ENCODE data around the gene ATP8B4. TPM values are rescaled to one million over a fixed set of nuclear protein-coding genes. Genes with fewer than 3 reads are reported as not detected.

ATP8B4 gene, protein sequence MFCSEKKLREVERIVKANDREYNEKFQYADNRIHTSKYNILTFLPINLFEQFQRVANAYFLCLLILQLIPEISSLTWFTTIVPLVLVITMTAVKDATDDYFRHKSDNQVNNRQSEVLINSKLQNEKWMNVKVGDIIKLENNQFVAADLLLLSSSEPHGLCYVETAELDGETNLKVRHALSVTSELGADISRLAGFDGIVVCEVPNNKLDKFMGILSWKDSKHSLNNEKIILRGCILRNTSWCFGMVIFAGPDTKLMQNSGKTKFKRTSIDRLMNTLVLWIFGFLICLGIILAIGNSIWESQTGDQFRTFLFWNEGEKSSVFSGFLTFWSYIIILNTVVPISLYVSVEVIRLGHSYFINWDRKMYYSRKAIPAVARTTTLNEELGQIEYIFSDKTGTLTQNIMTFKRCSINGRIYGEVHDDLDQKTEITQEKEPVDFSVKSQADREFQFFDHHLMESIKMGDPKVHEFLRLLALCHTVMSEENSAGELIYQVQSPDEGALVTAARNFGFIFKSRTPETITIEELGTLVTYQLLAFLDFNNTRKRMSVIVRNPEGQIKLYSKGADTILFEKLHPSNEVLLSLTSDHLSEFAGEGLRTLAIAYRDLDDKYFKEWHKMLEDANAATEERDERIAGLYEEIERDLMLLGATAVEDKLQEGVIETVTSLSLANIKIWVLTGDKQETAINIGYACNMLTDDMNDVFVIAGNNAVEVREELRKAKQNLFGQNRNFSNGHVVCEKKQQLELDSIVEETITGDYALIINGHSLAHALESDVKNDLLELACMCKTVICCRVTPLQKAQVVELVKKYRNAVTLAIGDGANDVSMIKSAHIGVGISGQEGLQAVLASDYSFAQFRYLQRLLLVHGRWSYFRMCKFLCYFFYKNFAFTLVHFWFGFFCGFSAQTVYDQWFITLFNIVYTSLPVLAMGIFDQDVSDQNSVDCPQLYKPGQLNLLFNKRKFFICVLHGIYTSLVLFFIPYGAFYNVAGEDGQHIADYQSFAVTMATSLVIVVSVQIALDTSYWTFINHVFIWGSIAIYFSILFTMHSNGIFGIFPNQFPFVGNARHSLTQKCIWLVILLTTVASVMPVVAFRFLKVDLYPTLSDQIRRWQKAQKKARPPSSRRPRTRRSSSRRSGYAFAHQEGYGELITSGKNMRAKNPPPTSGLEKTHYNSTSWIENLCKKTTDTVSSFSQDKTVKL
- 2.8 TPM for total RNA-seq
- polyA plus RNA-seq, result not detected

GRCh38 chr15:50119063-50120040 is at the start of gene ATP8B4:
TSS of gene ATP8B4 (minus strand) at chr15:50119233. CDS start at chr15:50106966, 12,267 bp downstream.
- DNase-seq (peak in 1 of 3 donors; percentile 7), ATAC-seq (ENCODE audit: low read depth in 2 of 2) (no peak)
- H3K9me3 Mint-ChIP-seq, result peaks cover 3 to 10% (median 4%) of the 10 kb centered on the region in 7 donors
- H3K27me3 ChIP-seq (ENCODE audit: control insufficient read depth, insufficient read depth, low read length), result peaks cover 5% of the 10 kb centered on the region
- H3K4me1 Mint-ChIP-seq, result no peaks in the 10 kb centered on the region
- H3K4me3 Mint-ChIP-seq, result no peak within 1 kb of the TSS
- no peak within 1 kb of the TSS for H3K4me3 ChIP-seq (ENCODE audit: low read depth, low read length)
- H3K27ac Mint-ChIP-seq, result no peak within 1 kb of the TSS
- no peak within 1 kb of the TSS for H3K27ac ChIP-seq (ENCODE audit: insufficient read depth, low read length, poor library complexity, severe bottlenecking)
- H3K4me1 ChIP-seq (ENCODE audit: control insufficient read depth, insufficient read depth, low read length, poor library complexity, severe bottlenecking), result no peaks in the 10 kb centered on the region
- H3K9me3 ChIP-seq (ENCODE audit: control insufficient read depth in 2 of 2, low read length in 2 of 2), result peaks cover 0 to 3% of the 10 kb centered on the region in 2 experiments
- peaks cover 4% of the 10 kb centered on the region for H3K36me3 Mint-ChIP-seq
- H3K27me3 Mint-ChIP-seq, result peaks cover 22% of the 10 kb centered on the region
- no peaks in the 10 kb centered on the region for H3K36me3 ChIP-seq (ENCODE audit: control insufficient read depth, insufficient read depth, low read length)

- Mint-ChIP-seq H3K27me3 (peaks cover 53% of the 10 kb centered on the region), H3K4me1 (no peaks in the 10 kb centered on the region), H3K27ac (no peak overlapping the region), H3K4me3 (no peak overlapping the region), H3K9me3 (peaks cover 0 to 6% (median 2%) of the 10 kb centered on the region in 7 donors), H3K36me3 (no peaks in the 10 kb centered on the region)
- H3K36me3 ChIP-seq (ENCODE audit: control insufficient read depth, insufficient read depth, low read length), result no peaks in the 10 kb centered on the region
- no peak overlapping the region for H3K4me3 ChIP-seq (ENCODE audit: low read depth, low read length)
- H3K27ac ChIP-seq (ENCODE audit: insufficient read depth, low read length, poor library complexity, severe bottlenecking), result no peak overlapping the region
- H3K4me1 ChIP-seq (ENCODE audit: control insufficient read depth, insufficient read depth, low read length, poor library complexity, severe bottlenecking), result no peaks in the 10 kb centered on the region
- ATAC-seq (ENCODE audit: low read depth in 2 of 2) (no peak), DNase-seq (no peak)
- H3K9me3 ChIP-seq (ENCODE audit: control insufficient read depth in 2 of 2, low read length in 2 of 2), result no peaks in the 10 kb centered on the region
- H3K27me3 ChIP-seq (ENCODE audit: control insufficient read depth, insufficient read depth, low read length), result peaks cover 6% of the 10 kb centered on the region
Observed at GRCh38 chr15:50168379-50168778, 49.3 kb upstream of the ATP8B4 start.

DNA sequence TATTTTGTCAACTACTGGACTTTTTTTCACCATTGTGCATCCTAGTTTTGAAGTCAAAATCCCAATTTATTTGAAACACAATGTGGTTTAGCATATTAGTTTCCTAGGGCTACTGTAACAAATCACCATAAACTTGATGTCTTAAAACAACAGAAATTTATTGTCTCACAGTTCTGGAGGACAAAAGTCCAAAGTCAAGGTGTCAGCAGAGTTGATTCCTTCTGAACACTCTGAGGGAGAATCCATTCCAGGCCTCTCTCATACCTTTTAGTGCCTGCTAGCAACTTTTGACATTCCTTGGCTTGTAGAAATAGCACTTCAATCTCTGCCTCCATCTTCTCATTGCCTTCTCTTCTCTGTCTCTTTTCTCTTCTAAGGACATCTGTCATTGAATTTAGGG is 48.1 kb upstream of the ATP8B4 start:
- Histone ChIP-seq H3K27ac (ENCODE audit: insufficient read depth, low read length, poor library complexity, severe bottlenecking) (no peak overlapping the region), H3K27me3 (ENCODE audit: control insufficient read depth, insufficient read depth, low read length) (peaks cover 6% of the 10 kb centered on the region), H3K4me3 (ENCODE audit: low read depth, low read length) (no peak overlapping the region), H3K4me1 (ENCODE audit: control insufficient read depth, insufficient read depth, low read length, poor library complexity, severe bottlenecking) (no peaks in the 10 kb centered on the region), H3K9me3 (ENCODE audit: control insufficient read depth in 2 of 2, low read length in 2 of 2) (no peaks in the 10 kb centered on the region), H3K36me3 (ENCODE audit: control insufficient read depth, insufficient read depth, low read length) (no peaks in the 10 kb centered on the region)
- no peaks in the 10 kb centered on the region for H3K4me1 Mint-ChIP-seq
- peaks cover 57% of the 10 kb centered on the region for H3K27me3 Mint-ChIP-seq
- H3K4me3 Mint-ChIP-seq, result no peak overlapping the region
- no peak for ATAC-seq (ENCODE audit: low read depth in 2 of 2)
- peaks cover 0 to 6% (median 2%) of the 10 kb centered on the region in 7 donors for H3K9me3 Mint-ChIP-seq
- H3K27ac Mint-ChIP-seq, result no peak overlapping the region
- no peaks in the 10 kb centered on the region for H3K36me3 Mint-ChIP-seq
- DNase-seq, result no peak

- ATAC-seq (ENCODE audit: low read depth in 2 of 2) (no peak), DNase-seq (no peak)
- Histone ChIP-seq H3K9me3 (ENCODE audit: control insufficient read depth in 2 of 2, low read length in 2 of 2) (no peaks in the 10 kb centered on the region), H3K4me1 (ENCODE audit: control insufficient read depth, insufficient read depth, low read length, poor library complexity, severe bottlenecking) (no peaks in the 10 kb centered on the region), H3K27ac (ENCODE audit: insufficient read depth, low read length, poor library complexity, severe bottlenecking) (no peak overlapping the region), H3K27me3 (ENCODE audit: control insufficient read depth, insufficient read depth, low read length) (peaks cover 6% of the 10 kb centered on the region), H3K36me3 (ENCODE audit: control insufficient read depth, insufficient read depth, low read length) (no peaks in the 10 kb centered on the region), H3K4me3 (ENCODE audit: low read depth, low read length) (no peak overlapping the region)
- Mint-ChIP-seq H3K4me1 (no peaks in the 10 kb centered on the region), H3K27ac (no peak overlapping the region), H3K9me3 (peaks cover 0 to 4% (median 1%) of the 10 kb centered on the region in 7 donors), H3K4me3 (no peak overlapping the region), H3K36me3 (no peaks in the 10 kb centered on the region), H3K27me3 (peaks cover 51% of the 10 kb centered on the region)
Observed at GRCh38 chr15:50166216-50166615, 47.2 kb upstream of the ATP8B4 start.

DNA sequence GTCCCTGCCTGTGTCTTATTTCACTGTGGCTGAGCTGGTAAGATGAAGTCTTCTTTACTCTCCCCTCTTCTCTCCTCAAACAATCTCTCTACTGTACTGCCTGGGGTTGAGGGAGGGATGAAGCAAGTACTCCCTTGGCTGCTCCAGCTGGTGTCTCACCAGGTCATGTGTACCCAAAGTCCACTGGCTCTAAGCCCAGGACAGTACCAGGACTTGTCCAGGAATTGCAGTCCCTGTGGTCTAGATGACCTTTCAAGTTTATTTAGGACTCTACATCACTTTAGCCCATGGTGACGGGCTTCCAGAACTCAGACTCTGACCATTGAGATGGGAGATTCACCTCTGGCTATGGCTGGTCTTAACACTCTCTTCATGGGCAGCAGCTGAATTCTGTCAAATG is 45.4 kb upstream of the ATP8B4 start:
- DNase-seq (no peak), ATAC-seq (ENCODE audit: low read depth in 2 of 2) (no peak)
- Mint-ChIP-seq H3K27me3 (peaks cover 50% of the 10 kb centered on the region), H3K4me1 (no peaks in the 10 kb centered on the region), H3K27ac (no peak overlapping the region), H3K9me3 (peaks cover 0 to 4% (median 1%) of the 10 kb centered on the region in 7 donors), H3K4me3 (no peak overlapping the region), H3K36me3 (no peaks in the 10 kb centered on the region)
- Histone ChIP-seq H3K27ac (ENCODE audit: insufficient read depth, low read length, poor library complexity, severe bottlenecking) (no peak overlapping the region), H3K4me1 (ENCODE audit: control insufficient read depth, insufficient read depth, low read length, poor library complexity, severe bottlenecking) (no peaks in the 10 kb centered on the region), H3K9me3 (ENCODE audit: control insufficient read depth in 2 of 2, low read length in 2 of 2) (no peaks in the 10 kb centered on the region), H3K36me3 (ENCODE audit: control insufficient read depth, insufficient read depth, low read length) (no peaks in the 10 kb centered on the region), H3K27me3 (ENCODE audit: control insufficient read depth, insufficient read depth, low read length) (peaks cover 6% of the 10 kb centered on the region), H3K4me3 (ENCODE audit: low read depth, low read length) (no peak overlapping the region)

- peaks cover 49% of the 10 kb centered on the region for H3K27me3 Mint-ChIP-seq
- DNase-seq (no peak), ATAC-seq (ENCODE audit: low read depth in 2 of 2) (no peak)
- H3K27ac Mint-ChIP-seq, result no peak overlapping the region
- H3K9me3 Mint-ChIP-seq, result peaks cover 0 to 7% (median 1%) of the 10 kb centered on the region in 7 donors
- no peaks in the 10 kb centered on the region for H3K4me1 Mint-ChIP-seq
- Histone ChIP-seq H3K4me3 (ENCODE audit: low read depth, low read length) (no peak overlapping the region), H3K4me1 (ENCODE audit: control insufficient read depth, insufficient read depth, low read length, poor library complexity, severe bottlenecking) (no peaks in the 10 kb centered on the region), H3K27me3 (ENCODE audit: control insufficient read depth, insufficient read depth, low read length) (peaks cover 6% of the 10 kb centered on the region), H3K9me3 (ENCODE audit: control insufficient read depth in 2 of 2, low read length in 2 of 2) (no peaks in the 10 kb centered on the region), H3K36me3 (ENCODE audit: control insufficient read depth, insufficient read depth, low read length) (no peaks in the 10 kb centered on the region), H3K27ac (ENCODE audit: insufficient read depth, low read length, poor library complexity, severe bottlenecking) (no peak overlapping the region)
- H3K36me3 Mint-ChIP-seq, result no peaks in the 10 kb centered on the region
- no peak overlapping the region for H3K4me3 Mint-ChIP-seq
Observed at GRCh38 chr15:50163719-50164410, 44.8 kb upstream of the ATP8B4 start.

All from CD4-positive, CD25-positive, alpha-beta regulatory T cell (primary cell).